Testis (tissue), 2 donors: ENCODE data around the gene CASTOR1.

ENCODE experiments used
- CTCF ChIP-seq, 3 experiments: fragments of 450-650 bp in 2 of 3; fragments of 200-600 bp in 1 of 3; sonication (generic) in 1 of 3; IDR thresholded peaks; one replicate each; pipeline ENCODE4 v1.5.1; 2016 to 2019; ENCODE audit warnings: antibody characterized with exemption in 3 of 3, mild to moderate bottlenecking in 2 of 3, moderate library complexity in 1 of 3
- POLR2A ChIP-seq: fragments of 450-650 bp; IDR thresholded peaks from one replicate; pipeline ENCODE4 v1.6.1; 2017; ENCODE audit warnings: antibody characterized with exemption, mild to moderate bottlenecking, moderate library complexity

DNA sequence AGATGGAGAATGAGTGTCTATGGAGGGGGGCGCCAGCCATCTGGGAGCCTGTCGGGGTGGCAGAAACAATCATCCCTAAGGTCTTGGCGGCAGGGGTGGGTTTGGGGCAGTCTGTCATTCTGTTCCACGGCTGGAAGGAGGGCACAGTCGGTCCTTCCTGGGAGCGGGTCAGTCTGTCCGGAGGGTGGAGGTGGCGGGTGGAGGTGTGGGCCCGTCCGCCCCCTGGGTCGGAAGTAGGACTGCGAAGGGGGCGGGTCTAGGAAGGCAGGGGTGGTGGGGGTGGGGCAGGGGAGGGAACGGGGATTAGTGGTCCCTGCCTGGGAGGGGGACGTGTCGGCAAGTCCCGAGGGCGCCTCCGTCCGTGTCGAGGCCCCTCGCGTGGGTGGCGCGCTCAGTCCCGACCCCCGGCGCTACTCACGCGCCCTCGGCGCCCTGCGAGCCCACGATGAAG is 37.0 kb upstream of the CASTOR1 start:
- TF ChIP-seq POLR2A (no peak), CTCF (IDR thresholded peaks at IDR 0.05) (no peak)
